GM10266 (cell line): ENCODE data around the gene MAVS.

ENCODE experiments used
- DNase-seq: peaks from one replicate; pipeline ENCODE4 v3.0.0; 2012; ENCODE audit errors: extremely low spot score
- TF ChIP-seq, protein P1 (sequence below): IDR thresholded peaks from 2 replicates; pipeline ENCODE4 v1.5.1; 2012; ENCODE audit warnings: mild to moderate bottlenecking, low read depth; ENCODE audit not compliant: control insufficient read depth, insufficient read depth; ENCODE audit errors: missing control alignments

MAVS gene

GRCh38 chr20:3908667-3909066, 62.0 kb downstream of the MAVS start:
- TF ChIP-seq, protein P1, sequence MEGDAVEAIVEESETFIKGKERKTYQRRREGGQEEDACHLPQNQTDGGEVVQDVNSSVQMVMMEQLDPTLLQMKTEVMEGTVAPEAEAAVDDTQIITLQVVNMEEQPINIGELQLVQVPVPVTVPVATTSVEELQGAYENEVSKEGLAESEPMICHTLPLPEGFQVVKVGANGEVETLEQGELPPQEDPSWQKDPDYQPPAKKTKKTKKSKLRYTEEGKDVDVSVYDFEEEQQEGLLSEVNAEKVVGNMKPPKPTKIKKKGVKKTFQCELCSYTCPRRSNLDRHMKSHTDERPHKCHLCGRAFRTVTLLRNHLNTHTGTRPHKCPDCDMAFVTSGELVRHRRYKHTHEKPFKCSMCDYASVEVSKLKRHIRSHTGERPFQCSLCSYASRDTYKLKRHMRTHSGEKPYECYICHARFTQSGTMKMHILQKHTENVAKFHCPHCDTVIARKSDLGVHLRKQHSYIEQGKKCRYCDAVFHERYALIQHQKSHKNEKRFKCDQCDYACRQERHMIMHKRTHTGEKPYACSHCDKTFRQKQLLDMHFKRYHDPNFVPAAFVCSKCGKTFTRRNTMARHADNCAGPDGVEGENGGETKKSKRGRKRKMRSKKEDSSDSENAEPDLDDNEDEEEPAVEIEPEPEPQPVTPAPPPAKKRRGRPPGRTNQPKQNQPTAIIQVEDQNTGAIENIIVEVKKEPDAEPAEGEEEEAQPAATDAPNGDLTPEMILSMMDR = no peak
- DNase-seq = no peak

GRCh38 chr20:3909952-3910366, 63.3 kb downstream of the MAVS start:
- no peak for DNase-seq
- TF ChIP-seq, protein P1 = no peak

DNA sequence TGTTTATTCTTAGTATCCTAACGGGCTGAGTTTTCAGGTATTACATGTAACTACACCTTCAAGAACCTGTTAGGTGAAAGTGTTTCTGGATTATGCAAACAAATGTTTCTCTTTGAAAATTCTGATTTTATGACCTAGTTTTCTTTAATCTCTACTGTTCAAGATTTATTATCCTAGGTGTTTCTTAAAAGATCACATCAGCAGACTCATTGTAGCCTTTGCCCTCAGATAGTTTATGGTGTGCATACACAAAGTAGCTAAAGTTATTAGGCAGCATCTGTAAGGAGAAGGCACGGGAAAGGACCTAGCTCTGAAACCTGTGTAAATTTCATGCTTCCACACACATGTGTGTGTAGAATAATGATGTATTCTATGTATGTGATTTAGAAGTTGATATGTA, 64.2 kb downstream of the MAVS start:
- DNase-seq = no peak
- TF ChIP-seq, protein P1 = no peak

- DNase-seq = no peak
Observed at GRCh38 chr20:3911956-3912355, 65.3 kb downstream of the MAVS start.

DNA sequence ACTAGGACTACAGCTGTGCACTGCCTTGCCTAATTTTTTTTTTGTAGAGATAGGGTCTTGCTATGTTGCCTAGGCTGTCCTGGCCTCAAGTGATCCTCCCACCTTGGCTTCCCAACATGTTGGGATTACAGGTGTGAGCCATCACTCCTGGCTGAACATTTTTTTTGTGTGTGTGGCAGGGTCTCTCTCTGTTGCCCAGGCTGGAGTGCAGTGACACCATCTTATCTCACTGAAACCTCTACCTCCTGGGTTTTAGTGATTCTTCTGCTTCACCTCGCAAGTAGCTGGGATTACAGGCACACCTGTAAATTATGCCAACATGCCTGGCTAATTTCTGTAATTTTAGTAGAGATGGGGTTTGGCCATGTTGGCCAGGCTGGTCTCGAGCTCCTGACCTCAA, 67.8 kb downstream of the MAVS start:
- TF ChIP-seq, protein P1 = no peak

More at GRCh38 chr20:3911956-3912355, 65.3 kb downstream of the MAVS start:
- TF ChIP-seq, protein P1 = no peak

DNA sequence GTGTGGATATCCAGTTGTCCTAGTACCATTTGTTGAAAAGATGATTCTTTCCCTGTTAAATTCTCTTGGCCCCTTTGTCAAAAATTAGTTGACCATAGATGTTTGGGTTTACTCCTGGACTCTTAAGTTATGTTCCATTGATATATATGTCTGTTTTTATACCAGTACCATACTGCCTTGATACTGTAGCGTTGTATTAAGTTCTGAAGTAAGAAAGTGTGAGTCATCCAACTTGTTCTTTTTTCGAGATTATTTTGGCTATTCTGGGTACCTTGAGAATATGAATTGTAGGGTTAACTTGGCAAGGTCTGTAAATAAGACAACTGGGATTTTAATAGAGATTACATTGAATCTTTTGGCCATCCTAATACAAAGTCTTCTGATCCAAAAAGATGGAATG, 69.1 kb downstream of the MAVS start:
- DNase-seq = no peak
- TF ChIP-seq, protein P1 = no peak

More for the DNA sequence above, 67.8 kb downstream of the MAVS start:
- no peak for DNase-seq

- TF ChIP-seq, protein P1 = no peak
- no peak for DNase-seq
Observed at GRCh38 chr20:3916364-3916763, 69.7 kb downstream of the MAVS start.
